HG02610 (cell line): Measurements from ENCODE around the gene SIL1.

Experiments
- ATAC-seq: cut with Tn5 transposase; IDR thresholded peaks from one replicate; pipeline ENCODE4 v1.9.1; 2021; ENCODE audit warnings: mild to moderate bottlenecking, moderate library complexity; ENCODE audit not compliant: unreplicated experiment

SIL1 gene

GRCh38 chr5:138898742-138899141 is 299.4 kb downstream of the SIL1 start:
- no peak for ATAC-seq

DNA sequence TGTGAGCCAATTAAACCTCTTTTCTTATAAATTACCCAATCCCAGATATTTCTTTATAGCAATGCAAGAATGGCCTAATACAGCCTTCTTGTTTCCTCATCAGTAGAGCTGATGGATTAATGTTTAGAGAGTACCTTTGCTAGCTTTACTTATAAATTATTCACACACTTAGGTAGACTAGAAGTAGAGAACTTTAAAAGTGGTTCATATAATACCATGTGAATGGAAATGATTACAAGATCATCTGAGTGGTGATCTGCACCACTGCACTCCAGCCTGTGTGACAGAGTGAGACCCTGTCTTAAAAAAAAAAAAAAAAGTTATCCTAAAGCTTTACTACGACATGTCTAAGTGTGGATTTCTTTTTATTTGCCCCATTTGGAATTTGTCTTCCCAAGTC is 299.9 kb downstream of the SIL1 start:
- no peak for ATAC-seq
